GM12865 (cell line): ENCODE data around the gene BTBD16.

Experiments used
- DNase-seq: peaks from one replicate; pipeline ENCODE4 v3.0.0; 2010; ENCODE audit warnings: low read depth
- H3K4me3 ChIP-seq: 2 replicates; pipeline ENCODE4 v1.5.1; 2011; ENCODE audit warnings: mild to moderate bottlenecking, low read depth, low read length, control low read depth
- TF ChIP-seq, protein P1 (sequence below): IDR thresholded peaks from 2 replicates; pipeline ENCODE4 v1.5.1; 2011; ENCODE audit warnings: low read length, control low read depth, low read depth, inconsistent platforms; ENCODE audit not compliant: insufficient read depth; ENCODE audit errors: missing control alignments

BTBD16 gene

DNA sequence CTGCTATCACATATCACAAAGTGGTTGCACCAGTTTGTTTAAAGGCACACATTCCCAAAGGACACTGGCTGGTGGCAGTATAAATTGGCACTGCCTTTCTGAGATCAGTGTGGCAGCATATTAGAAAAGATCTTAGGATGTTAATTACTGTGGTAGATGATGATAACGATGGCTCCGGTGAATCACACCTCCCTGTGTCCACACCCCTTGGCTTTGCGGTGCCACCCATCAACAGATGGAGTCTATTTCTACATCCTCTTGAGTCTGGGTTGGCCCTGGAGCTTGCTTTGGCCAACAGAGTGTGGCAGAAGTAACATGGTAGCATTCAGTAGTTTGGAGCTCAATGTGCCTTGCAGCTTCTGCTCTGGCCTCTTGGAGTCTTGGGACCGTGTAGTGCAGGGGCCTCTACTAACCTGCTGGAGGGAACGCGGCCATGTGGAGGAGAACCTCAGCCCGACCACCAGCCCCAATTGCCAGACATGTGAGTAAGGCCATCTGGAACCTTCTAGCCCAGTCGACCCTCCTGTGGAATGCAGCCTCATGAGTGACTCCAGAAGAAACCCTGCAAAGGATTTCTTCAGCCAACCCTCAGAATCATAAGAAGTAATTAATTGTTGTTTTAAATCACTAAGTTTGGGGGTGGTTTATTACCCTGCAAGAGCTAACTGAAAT lies 76.2 kb downstream of the BTBD16 start:
- H3K4me3 ChIP-seq: no peak overlapping the region
- no peak for DNase-seq
- TF ChIP-seq, protein P1, sequence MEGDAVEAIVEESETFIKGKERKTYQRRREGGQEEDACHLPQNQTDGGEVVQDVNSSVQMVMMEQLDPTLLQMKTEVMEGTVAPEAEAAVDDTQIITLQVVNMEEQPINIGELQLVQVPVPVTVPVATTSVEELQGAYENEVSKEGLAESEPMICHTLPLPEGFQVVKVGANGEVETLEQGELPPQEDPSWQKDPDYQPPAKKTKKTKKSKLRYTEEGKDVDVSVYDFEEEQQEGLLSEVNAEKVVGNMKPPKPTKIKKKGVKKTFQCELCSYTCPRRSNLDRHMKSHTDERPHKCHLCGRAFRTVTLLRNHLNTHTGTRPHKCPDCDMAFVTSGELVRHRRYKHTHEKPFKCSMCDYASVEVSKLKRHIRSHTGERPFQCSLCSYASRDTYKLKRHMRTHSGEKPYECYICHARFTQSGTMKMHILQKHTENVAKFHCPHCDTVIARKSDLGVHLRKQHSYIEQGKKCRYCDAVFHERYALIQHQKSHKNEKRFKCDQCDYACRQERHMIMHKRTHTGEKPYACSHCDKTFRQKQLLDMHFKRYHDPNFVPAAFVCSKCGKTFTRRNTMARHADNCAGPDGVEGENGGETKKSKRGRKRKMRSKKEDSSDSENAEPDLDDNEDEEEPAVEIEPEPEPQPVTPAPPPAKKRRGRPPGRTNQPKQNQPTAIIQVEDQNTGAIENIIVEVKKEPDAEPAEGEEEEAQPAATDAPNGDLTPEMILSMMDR: no peak

DNA sequence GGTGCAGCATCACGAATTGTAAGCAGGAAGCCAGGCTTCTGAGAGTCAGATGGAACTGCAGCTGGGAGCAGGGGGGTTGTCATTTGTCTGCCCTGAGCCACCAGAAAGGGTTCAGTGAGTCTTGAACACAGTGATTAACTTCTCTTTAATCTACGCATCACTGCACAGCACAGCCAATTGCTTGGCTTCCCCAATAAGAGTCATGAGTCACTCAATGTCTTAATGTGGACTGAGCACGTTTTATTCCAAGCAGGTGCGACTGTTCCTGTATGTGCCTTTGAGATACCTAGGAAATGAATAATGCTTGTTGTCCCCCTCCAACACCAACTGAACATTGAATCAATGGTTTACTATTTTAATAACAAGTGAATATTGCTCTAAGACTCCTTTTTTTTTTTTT lies 77.4 kb downstream of the BTBD16 start:
- TF ChIP-seq, protein P1: no peak
- H3K4me3 ChIP-seq: no peak overlapping the region
- DNase-seq: peak; percentile 7

DNA sequence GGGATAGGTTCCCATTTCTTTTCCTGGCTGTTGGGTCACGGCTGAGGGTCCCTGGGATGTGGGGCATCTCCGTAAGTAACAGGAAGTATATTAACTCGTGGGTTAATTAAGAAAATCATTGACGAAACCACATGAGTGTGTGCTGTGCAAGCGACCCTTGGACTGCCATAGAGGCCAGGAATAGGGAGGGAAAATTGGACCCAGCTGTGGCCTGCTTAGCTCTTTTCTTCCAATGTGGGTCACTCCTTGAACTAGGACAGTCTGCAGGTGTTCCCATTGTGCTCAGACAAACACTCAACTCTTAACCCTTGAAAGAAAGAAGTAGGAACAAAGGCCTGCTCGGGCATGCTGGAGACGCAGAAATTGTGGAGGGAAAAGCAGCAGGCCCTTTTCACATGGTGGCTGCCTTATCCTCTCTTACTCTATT lies 77.9 kb downstream of the BTBD16 start:
- TF ChIP-seq, protein P1: no peak
- no peak for DNase-seq
- no peak overlapping the region for H3K4me3 ChIP-seq

DNA sequence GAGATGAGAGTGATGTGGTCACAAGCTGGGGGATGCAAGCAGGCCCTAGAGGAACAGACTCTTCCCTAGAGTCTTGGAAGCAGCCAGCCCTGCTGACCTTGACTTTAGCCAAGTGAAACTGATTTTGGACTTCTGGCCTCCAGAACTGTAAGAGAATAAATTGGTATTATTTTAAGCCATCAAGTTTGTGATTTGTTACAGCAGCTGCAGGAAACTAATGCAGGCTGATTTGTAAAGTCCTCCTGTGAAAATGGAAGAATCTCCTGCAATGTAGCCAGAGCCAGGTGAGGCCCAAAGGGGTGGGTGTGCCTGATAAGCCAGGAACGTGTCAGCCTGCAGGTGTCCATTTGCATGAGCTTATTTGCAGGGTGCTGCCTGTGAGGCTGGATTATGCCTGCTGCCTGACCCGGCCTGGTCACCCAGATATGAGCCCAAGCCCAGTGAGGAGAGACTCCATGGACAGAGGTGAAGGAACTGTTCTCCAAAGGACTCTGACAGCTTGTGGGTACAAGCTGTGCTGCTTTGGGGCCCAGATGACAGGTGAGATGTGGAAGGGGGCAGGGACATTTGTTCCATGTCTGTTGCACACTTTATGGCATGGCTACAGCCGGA lies 78.8 kb downstream of the BTBD16 start:
- DNase-seq: no peak
- H3K4me3 ChIP-seq: no peak overlapping the region
- TF ChIP-seq, protein P1: no peak

DNA sequence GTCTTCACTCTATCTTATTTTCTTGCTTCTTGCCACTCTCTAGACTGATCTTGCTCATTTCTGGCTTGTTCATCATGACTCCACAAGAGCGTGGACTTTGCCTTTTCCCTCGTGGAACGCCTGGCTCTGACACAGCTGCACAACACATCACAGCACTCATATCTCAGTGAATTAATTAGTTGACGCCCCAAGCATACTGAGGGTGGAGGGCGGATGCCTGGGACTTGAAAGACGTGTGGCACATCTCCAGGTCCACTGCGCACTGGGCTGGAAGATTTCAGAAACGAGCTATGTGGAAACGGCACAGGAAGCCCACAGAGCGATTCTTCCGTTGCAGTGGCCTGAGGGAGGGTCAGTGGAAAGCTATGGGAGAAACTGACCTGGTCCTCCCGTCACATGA lies 79.8 kb downstream of the BTBD16 start:
- H3K4me3 ChIP-seq: no peak overlapping the region
- TF ChIP-seq, protein P1: no peak
- DNase-seq: no peak

DNA sequence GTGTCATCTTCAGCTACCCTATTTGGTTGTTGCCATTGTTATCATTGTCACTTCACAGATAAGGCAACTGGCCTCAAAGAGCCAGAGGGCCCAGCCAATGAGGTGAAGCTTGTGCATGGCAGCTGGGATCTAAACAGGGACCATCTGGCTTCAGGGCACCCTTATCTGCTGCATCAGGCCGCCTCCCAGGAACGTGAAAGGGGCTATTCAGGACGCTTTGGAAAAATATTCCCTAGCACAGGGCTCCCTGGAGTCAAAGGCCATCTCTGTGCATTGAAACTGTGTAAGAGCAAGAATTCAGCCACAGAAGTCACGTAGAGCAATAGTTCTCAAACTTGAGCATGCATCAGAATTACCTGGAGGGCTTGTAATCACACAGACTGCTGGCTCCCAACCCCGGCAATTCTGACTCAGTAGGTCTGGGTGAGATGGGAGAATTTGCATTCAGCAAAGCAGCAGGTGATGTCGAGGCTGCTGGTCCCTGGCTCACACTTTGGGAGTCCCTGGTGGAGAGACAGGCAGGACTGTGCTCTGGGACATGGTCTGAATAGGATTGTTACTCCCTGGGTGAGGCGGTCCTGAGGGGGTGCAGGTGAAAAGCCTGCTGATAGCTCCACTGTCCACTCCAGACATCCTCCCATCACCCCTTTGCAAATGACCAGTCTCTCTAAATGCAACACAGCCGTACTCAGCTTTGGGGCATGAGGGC lies 81.9 kb downstream of the BTBD16 start:
- TF ChIP-seq, protein P1: no peak
- no peak overlapping the region for H3K4me3 ChIP-seq
- DNase-seq: no peak
